ENCODE results near the gene MSRB1. TPM values are rescaled to one million over a fixed set of nuclear protein-coding genes. Genes with fewer than 3 reads are reported as not detected.
A peak's percentile ranks its signal among the peaks of the same experiment; 100 is the strongest.

The MSRB1 gene
- total and polyA plus RNA-seq, 2 of the 13 experiments (the other 11 are each of a cell fraction or from before 2014, with no cell fraction given), result 32.1 to 75.4 TPM

- TF ChIP-seq ZNF280D (CRISPR knock-in tag; IDR thresholded peaks at IDR 0.05), result peak; percentile 72; the same call in 1 of the 2 replicates
- 0 out of 2 replicates have a peak, but pooled peaks have one; percentile 42 for TF ChIP-seq ZNF605 (CRISPR knock-in tag; IDR thresholded peaks at IDR 0.05)
- TF ChIP-seq MTA3 (CRISPR knock-in tag; IDR thresholded peaks at IDR 0.05), result no peak
- no peak for TF ChIP-seq CSRNP2 (CRISPR knock-in tag; conservative IDR thresholded peaks at IDR 0.05; ENCODE audit: low read depth)
- no peak; the same call in 1 of the 2 replicates for TF ChIP-seq ZNF460 (CRISPR knock-in tag; IDR thresholded peaks at IDR 0.05; ENCODE audit: borderline replicate concordance)
- peak; percentile 55 for TF ChIP-seq ARNT2 (CRISPR knock-in tag; IDR thresholded peaks at IDR 0.05; ENCODE audit: low read depth)
- TF ChIP-seq, protein P1, sequence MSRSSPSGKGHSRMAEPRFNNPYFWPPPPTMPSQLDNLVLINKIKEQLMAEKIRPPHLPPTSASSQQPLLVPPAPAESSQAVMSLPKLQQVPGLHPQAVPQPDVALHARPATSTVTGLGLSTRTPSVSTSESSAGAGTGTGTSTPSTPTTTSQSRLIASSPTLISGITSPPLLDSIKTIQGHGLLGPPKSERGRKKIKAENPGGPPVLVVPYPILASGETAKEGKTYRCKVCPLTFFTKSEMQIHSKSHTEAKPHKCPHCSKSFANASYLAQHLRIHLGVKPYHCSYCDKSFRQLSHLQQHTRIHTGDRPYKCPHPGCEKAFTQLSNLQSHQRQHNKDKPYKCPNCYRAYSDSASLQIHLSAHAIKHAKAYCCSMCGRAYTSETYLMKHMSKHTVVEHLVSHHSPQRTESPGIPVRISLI (CRISPR knock-in tag; IDR thresholded peaks at IDR 0.05; ENCODE audit: borderline replicate concordance), result no peak; the same call in 1 of the 2 replicates
- TF ChIP-seq, protein P2, sequence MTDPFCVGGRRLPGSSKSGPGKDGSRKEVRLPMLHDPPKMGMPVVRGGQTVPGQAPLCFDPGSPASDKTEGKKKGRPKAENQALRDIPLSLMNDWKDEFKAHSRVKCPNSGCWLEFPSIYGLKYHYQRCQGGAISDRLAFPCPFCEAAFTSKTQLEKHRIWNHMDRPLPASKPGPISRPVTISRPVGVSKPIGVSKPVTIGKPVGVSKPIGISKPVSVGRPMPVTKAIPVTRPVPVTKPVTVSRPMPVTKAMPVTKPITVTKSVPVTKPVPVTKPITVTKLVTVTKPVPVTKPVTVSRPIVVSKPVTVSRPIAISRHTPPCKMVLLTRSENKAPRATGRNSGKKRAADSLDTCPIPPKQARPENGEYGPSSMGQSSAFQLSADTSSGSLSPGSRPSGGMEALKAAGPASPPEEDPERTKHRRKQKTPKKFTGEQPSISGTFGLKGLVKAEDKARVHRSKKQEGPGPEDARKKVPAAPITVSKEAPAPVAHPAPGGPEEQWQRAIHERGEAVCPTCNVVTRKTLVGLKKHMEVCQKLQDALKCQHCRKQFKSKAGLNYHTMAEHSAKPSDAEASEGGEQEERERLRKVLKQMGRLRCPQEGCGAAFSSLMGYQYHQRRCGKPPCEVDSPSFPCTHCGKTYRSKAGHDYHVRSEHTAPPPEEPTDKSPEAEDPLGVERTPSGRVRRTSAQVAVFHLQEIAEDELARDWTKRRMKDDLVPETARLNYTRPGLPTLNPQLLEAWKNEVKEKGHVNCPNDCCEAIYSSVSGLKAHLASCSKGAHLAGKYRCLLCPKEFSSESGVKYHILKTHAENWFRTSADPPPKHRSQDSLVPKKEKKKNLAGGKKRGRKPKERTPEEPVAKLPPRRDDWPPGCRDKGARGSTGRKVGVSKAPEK (CRISPR knock-in tag; IDR thresholded peaks at IDR 0.05; ENCODE audit: borderline replicate concordance), result no peak
- no peak for TF ChIP-seq CEBPG (CRISPR knock-in tag; IDR thresholded peaks at IDR 0.05)
- no peak for TF ChIP-seq MBNL3 (CRISPR knock-in tag; conservative IDR thresholded peaks at IDR 0.05)
- no peak for TF ChIP-seq ZNF337 (CRISPR knock-in tag; IDR thresholded peaks at IDR 0.05; ENCODE audit: borderline replicate concordance, low read depth)
- TF ChIP-seq MAF1 (CRISPR knock-in tag; IDR thresholded peaks at IDR 0.05; ENCODE audit: borderline replicate concordance), result no peak
- TF ChIP-seq, protein P3, sequence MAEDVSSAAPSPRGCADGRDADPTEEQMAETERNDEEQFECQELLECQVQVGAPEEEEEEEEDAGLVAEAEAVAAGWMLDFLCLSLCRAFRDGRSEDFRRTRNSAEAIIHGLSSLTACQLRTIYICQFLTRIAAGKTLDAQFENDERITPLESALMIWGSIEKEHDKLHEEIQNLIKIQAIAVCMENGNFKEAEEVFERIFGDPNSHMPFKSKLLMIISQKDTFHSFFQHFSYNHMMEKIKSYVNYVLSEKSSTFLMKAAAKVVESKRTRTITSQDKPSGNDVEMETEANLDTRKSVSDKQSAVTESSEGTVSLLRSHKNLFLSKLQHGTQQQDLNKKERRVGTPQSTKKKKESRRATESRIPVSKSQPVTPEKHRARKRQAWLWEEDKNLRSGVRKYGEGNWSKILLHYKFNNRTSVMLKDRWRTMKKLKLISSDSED (CRISPR knock-in tag; IDR thresholded peaks at IDR 0.05), result no peak
Observed at GRCh38 chr16:1942810-1943726, at the start of gene MSRB1 (continued).

Data from HepG2 (cell line).